Heart right ventricle (tissue), 16 donors: ENCODE measurements around the gene SLC51A. TPM values are rescaled to one million over a fixed set of nuclear protein-coding genes. Genes with fewer than 3 reads are reported as not detected.
"Not testable (repeated sequence)": the region's sequence is repeated elsewhere in the genome, so short reads cannot be mapped to it uniquely, and the experiment has no call there.

ENCODE experiments used
- ATAC-seq, 8 donors: fragments of 200-7000 bp; cut with Tn5 transposase; one replicate each; pipeline ENCODE4 v1.9.1; 2020; ENCODE audit warnings: mild to moderate bottlenecking in 8 of 8, moderate library complexity in 8 of 8, moderate number of reproducible peaks in 1 of 8
- DNase-seq, 2 donors: peaks; one replicate each; pipeline ENCODE4 v3.0.0-alpha.2; 2020
- H3K27ac ChIP-seq, 10 donors: fragments of 200-600 bp; sonication (generic) in 2 of 10; one replicate each; pipeline versions ENCODE4 v1.5.0 to v1.8.0; 2020 to 2022; ENCODE audit warnings: mild to moderate bottlenecking in 3 of 10
- H3K27me3 ChIP-seq, 7 donors: fragments of 200-600 bp; one replicate each; pipeline ENCODE4 v1.8.0; 2021 to 2022; ENCODE audit warnings: mild to moderate bottlenecking in 2 of 7
- H3K36me3 ChIP-seq, 9 donors: fragments of 200-600 bp; sonication (generic) in 1 of 9; one replicate each; pipeline versions ENCODE4 v1.5.0 to v1.8.0; 2020 to 2022; ENCODE audit warnings: mild to moderate bottlenecking in 2 of 9
- H3K4me1 ChIP-seq, 9 donors: fragments of 200-600 bp; sonication (generic) in 1 of 9; one replicate each; pipeline versions ENCODE4 v1.5.0 to v1.8.0; 2020 to 2022; ENCODE audit warnings: mild to moderate bottlenecking in 4 of 9
- H3K4me3 ChIP-seq, 10 donors: fragments of 200-600 bp; sonication (generic) in 2 of 10; one replicate each; pipeline versions ENCODE4 v1.5.0 to v1.8.0; 2020 to 2022; ENCODE audit warnings: mild to moderate bottlenecking in 7 of 10, moderate library complexity in 2 of 10
- H3K9me3 ChIP-seq, 11 donors: fragments of 200-600 bp in 10 of 11; sonication (generic) in 2 of 11; one replicate each; pipeline versions ENCODE4 v1.5.0 to v1.8.0; 2013 to 2022; ENCODE audit warnings: mild to moderate bottlenecking in 2 of 11, control low read depth in 1 of 11, moderate library complexity in 1 of 11
- CTCF ChIP-seq, 9 donors: fragments of 200-600 bp; sonication (generic) in 2 of 9; IDR thresholded peaks; one replicate each; pipeline versions ENCODE4 v1.5.0 to v1.8.0; 2021 to 2022; ENCODE audit warnings: antibody characterized with exemption in 9 of 9, mild to moderate bottlenecking in 5 of 9, moderate library complexity in 1 of 9
- WGBS, 2 donors: extraction: QIAGEN DNeasy Blood & Tissue Kit; methylation state at CpG; one replicate each; pipeline ENCODE4 v1.1.7; 2013; ENCODE audit warnings: inconsistent platforms in 1 of 2; 5-methylcytosine and 5-hydroxymethylcytosine counted together
- intact Hi-C, 10 donors: fragments of 100-400 bp; cut with DNase I; formaldehyde crosslinking; loops; one replicate each; pipeline versions ENCODE4 v1.11.1 to v1.14.2; 2022
- polyA plus RNA-seq, 2 donors: library from polyadenylated mRNA; stranded (reverse); fragments of 200-250 nt; gene quantifications; one replicate each; pipeline ENCODE4 v1.2.3, GENCODE V29; 2013
- total RNA-seq, 10 donors: library from RNA; stranded (reverse); fragmentation: NEBNext Ultra II Directional in 3 of 10; extraction: Animal tissue kit (Norgen Biotek cat#: 25700) in 3 of 10; gene quantifications; one replicate each; pipeline versions ENCODE4 v1.2.1 to v1.2.4, GENCODE V29; 2021 to 2023
- donor health status: Arrhythmogenic right ventricular cardiomyopathy.
- donor health status: ischemic (EF 13 %, LVEDD 7.1; RV severe dilation, severe dysfunction).
- donor health status: healthy with polysubstance abuse.
- donor health status: DM: no; HTN: yes; CAD: no.
- donor health status: DM: no; HTN: no; CAD: no.
- donor health status: ischemic (EF 25% LVEDD 6.9; RV normal size, moderate dysfunction).
- donor health status: ischemic (EF 25% LVEDD 5.7; RV mildly dilated, moderate dysfunction).
- donor health status: healthy.
- donor health status: DM: yes; HTN: yes; CAD: no.
- donor health status: Ischemic cardiomyopathy.
- donor health status: ischemic (EF 35%, LVEDD 5.7; RV mildly dilated, moderate dysfunction).
- donor health status: nonischemic (EF 11% LVEDD 7.7; RV severe dilation, severe dysfunction).
- donor health status: DM: yes; HTN: yes; CAD: no.
- donor health status: PGD.
- donor health status: ischemic (EF 29% LVEDD 5.4; RV normal size, mild dysfunction).
- donor health status: nonischemic (EF 23%, LVEDD 6.1; RV moderate dilation, normal function).

The SLC51A gene
- total and polyA plus RNA-seq, 12 donors, result 0.23 to 1.0 (median 0.52) TPM; not detected in 7

GRCh38 chr3:196240424-196240823 is 24.1 kb downstream of the SLC51A start:
- H3K27ac ChIP-seq, result no peak overlapping the region
- H3K9me3 ChIP-seq, result no peaks in the 10 kb centered on the region
- ATAC-seq, result no peak
- TF ChIP-seq CTCF (IDR thresholded peaks at IDR 0.05), result no peak
- intact Hi-C loops, result loop anchor here in 1 of 10 donors (10.0 kb wide), 1 partner anchor 284 kb away; no protein-coding TSS in a partner anchor
- no peak for DNase-seq
- no peak overlapping the region for H3K4me3 ChIP-seq
- H3K27me3 ChIP-seq, result no peaks in the 10 kb centered on the region
- peaks cover 0 to 3% (median 0%) of the 10 kb centered on the region in 9 donors for H3K4me1 ChIP-seq
- WGBS, 2 donors, result 91 to 92% methylated on average over 4 of the region's 4 CpGs
- H3K36me3 ChIP-seq, result peaks cover 0 to 85% (median 63%) of the 10 kb centered on the region in 9 donors

- DNase-seq (no peak), ATAC-seq (no peak)
- peaks cover 0 to 3% (median 0%) of the 10 kb centered on the region in 9 donors for H3K4me1 ChIP-seq
- no peak overlapping the region for H3K27ac ChIP-seq
- no peaks in the 10 kb centered on the region for H3K9me3 ChIP-seq
- H3K4me3 ChIP-seq, result no peak overlapping the region
- peaks cover 0 to 86% (median 66%) of the 10 kb centered on the region in 9 donors for H3K36me3 ChIP-seq
- intact Hi-C loops, result loop anchor here in 1 of 10 donors (10.0 kb wide), 1 partner anchor 283 kb away; no protein-coding TSS in a partner anchor
- no peaks in the 10 kb centered on the region for H3K27me3 ChIP-seq
- no peak for TF ChIP-seq CTCF (IDR thresholded peaks at IDR 0.05)
- 85 to 90% methylated on average over 8 of the region's 8 CpGs for WGBS, 2 donors
Observed at GRCh38 chr3:196241704-196242103, 25.4 kb downstream of the SLC51A start.

DNA sequence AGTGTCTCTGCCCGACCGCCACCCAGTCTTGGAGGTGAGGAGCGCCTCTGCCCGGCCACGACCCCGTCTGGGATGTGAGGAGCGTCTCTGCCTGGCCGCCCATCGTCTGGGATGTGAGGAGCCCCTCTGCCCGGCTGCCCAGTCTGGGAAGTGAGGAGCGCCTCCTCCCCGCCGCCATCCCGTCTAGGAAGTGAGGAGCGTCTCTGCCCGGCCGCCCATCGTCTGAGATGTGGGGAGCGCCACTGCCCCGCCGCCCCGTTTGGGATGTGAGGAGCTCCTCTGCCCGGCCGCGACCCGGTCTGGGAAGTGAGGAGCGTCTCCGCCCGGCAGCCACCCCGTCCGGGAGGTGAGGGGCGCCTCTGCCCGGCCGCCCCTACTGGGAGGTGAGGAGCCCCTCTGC is 27.8 kb downstream of the SLC51A start:
- H3K27ac ChIP-seq, ATAC-seq, H3K4me1 ChIP-seq, H3K4me3 ChIP-seq, H3K27me3 ChIP-seq, DNase-seq, H3K9me3 ChIP-seq: not testable (repeated sequence)
- intact Hi-C loops, result loop anchor here in 1 of 10 donors (10.0 kb wide), 1 partner anchor 281 kb away; no protein-coding TSS in a partner anchor
- H3K36me3 ChIP-seq, result peaks cover 0 to 86% (median 51%) of the 10 kb centered on the region in 9 donors
- WGBS, 2 donors, result 97 to 98% methylated on average over 31 to 34 of the region's 34 CpGs

GRCh38 chr3:196246612-196247308 is 30.4 kb downstream of the SLC51A start:
- Histone ChIP-seq H3K36me3 (peaks cover 0 to 63% (median 32%) of the 10 kb centered on the region in 9 donors), H3K27me3 (no peaks in the 10 kb centered on the region), H3K9me3 (no peaks in the 10 kb centered on the region), H3K27ac (peak overlapping the region in 1 of 10 donors; percentile 10), H3K4me1 (peaks cover 0 to 3% (median 0%) of the 10 kb centered on the region in 9 donors), H3K4me3 (no peak overlapping the region)
- WGBS, 2 donors, result 89 to 94% methylated on average over 12 to 13 of the region's 13 CpGs
- no peak for TF ChIP-seq CTCF (IDR thresholded peaks at IDR 0.05)
- intact Hi-C loops, result loop anchor here in 1 of 10 donors (10.0 kb wide), 1 partner anchor 278 kb away; no protein-coding TSS in a partner anchor
- DNase-seq (no peak), ATAC-seq (no peak)
